Astrocyte of the cerebellum (primary cell): ENCODE data around the gene TRAPPC2.
"Not testable (repeated sequence)": the region's sequence is repeated elsewhere in the genome, so short reads cannot be mapped to it uniquely, and the experiment has no call there.

Experiments used
- DNase-seq: peaks from one replicate; pipeline ENCODE4 v3.0.0-alpha.2; 2011; ENCODE audit warnings: low read depth
- H3K4me3 ChIP-seq: 2 replicates; pipeline ENCODE4 v1.5.1; 2011; ENCODE audit warnings: mild to moderate bottlenecking, low read depth, low read length, moderate library complexity
- CTCF ChIP-seq: IDR thresholded peaks from 2 replicates; pipeline ENCODE4 v1.5.1; 2012; ENCODE audit warnings: low read length, low read depth, moderate library complexity, mild to moderate bottlenecking; ENCODE audit errors: missing control alignments
- in situ Hi-C: cut with HindIII; loops from 2 replicates; pipeline ENCODE4 v1.10.0; 2017; ENCODE audit warnings: low sequenced_read_pairs

Gene TRAPPC2

GRCh38 chrX:13732246-13733067, 2.0 kb downstream of the TRAPPC2 start:
- DNase-seq: peak; percentile 41
- TF ChIP-seq CTCF: no peak
- in situ Hi-C loops: no loop called here
- no peak overlapping the region for H3K4me3 ChIP-seq

GRCh38 chrX:13730523-13730922, 3.9 kb downstream of the TRAPPC2 start:
- in situ Hi-C loops, DNase-seq, H3K4me3 ChIP-seq: not testable (repeated sequence)

- DNase-seq, in situ Hi-C loops, H3K4me3 ChIP-seq: not testable (repeated sequence)
Observed at GRCh38 chrX:13726583-13726982, 7.8 kb downstream of the TRAPPC2 start.

- DNase-seq, H3K4me3 ChIP-seq, in situ Hi-C loops: not testable (repeated sequence)
Observed at GRCh38 chrX:13724878-13725277, 9.5 kb downstream of the TRAPPC2 start.

GRCh38 chrX:13721819-13722519, 12.5 kb downstream of the TRAPPC2 start:
- DNase-seq: no peak
- in situ Hi-C loops: no loop called here
- no peak for TF ChIP-seq CTCF
- H3K4me3 ChIP-seq: no peak overlapping the region

- no peak for DNase-seq
- no peak for TF ChIP-seq CTCF
- no peak overlapping the region for H3K4me3 ChIP-seq
- in situ Hi-C loops: no loop called here
Observed at GRCh38 chrX:13721371-13721770, 13.0 kb downstream of the TRAPPC2 start.

- no peak for TF ChIP-seq CTCF
- in situ Hi-C loops: no loop called here
- H3K4me3 ChIP-seq: no peak overlapping the region
- DNase-seq: no peak
Observed at GRCh38 chrX:13719192-13719856, 15.1 kb downstream of the TRAPPC2 start.
